ENCODE results near the gene SEMA3F.
"Not testable (repeated sequence)": the region's sequence is repeated elsewhere in the genome, so short reads cannot be mapped to it uniquely, and the experiment has no call there.

Gene SEMA3F

GRCh38 chr3:50222169-50222528 is 67.0 kb downstream of the SEMA3F start:
- TF ChIP-seq LEF1 (IDR thresholded peaks at IDR 0.05; ENCODE audit: borderline replicate concordance) (no peak), FOXK2 (IDR thresholded peaks at IDR 0.05) (no peak), ELF4 (IDR thresholded peaks at IDR 0.05) (no peak), FOXM1 (IDR thresholded peaks at IDR 0.05; ENCODE audit: borderline replicate concordance) (no peak), ARNT (IDR thresholded peaks at IDR 0.05) (no peak), NFRKB (IDR thresholded peaks at IDR 0.05) (no peak), PKNOX1 (IDR thresholded peaks at IDR 0.05) (no peak), SUZ12 (IDR thresholded peaks at IDR 0.05) (no peak), SP1 (IDR thresholded peaks at IDR 0.05) (no peak), HDGF (IDR thresholded peaks at IDR 0.05; ENCODE audit: borderline replicate concordance) (no peak), BHLHE40 (IDR thresholded peaks at IDR 0.05; ENCODE audit: borderline replicate concordance) (no peak), TARDBP (IDR thresholded peaks at IDR 0.05) (no peak)
- ChIA-PET POLR2A (interaction anchor here (1.1 to 1.2 kb wide), 2 partner anchors 12 to 20 kb away, joined by 3 to 4 read pairs; no protein-coding TSS in a partner anchor), CTCF (interaction anchor here (1.9 kb wide), 1 partner anchor 28 kb away, joined by 7 read pairs; no protein-coding TSS in a partner anchor)
- no peak for DNase-seq (ENCODE audit: extremely low spot score)

- no peak for DNase-seq (ENCODE audit: extremely low spot score)
- no peak for TF ChIP-seq NFRKB (IDR thresholded peaks at IDR 0.05)
- TF ChIP-seq ELF4 (IDR thresholded peaks at IDR 0.05), result no peak
- TF ChIP-seq FOXA1 (IDR thresholded peaks at IDR 0.05), result no peak
- no peak for TF ChIP-seq FOXK2 (IDR thresholded peaks at IDR 0.05)
- no peak for TF ChIP-seq HDGF (IDR thresholded peaks at IDR 0.05; ENCODE audit: borderline replicate concordance)
- no peak for TF ChIP-seq LEF1 (IDR thresholded peaks at IDR 0.05; ENCODE audit: borderline replicate concordance)
- no peak for TF ChIP-seq SP1 (IDR thresholded peaks at IDR 0.05)
- TF ChIP-seq ARNT (IDR thresholded peaks at IDR 0.05), result no peak
- TF ChIP-seq L3MBTL2 (conservative IDR thresholded peaks at IDR 0.05), result no peak
- no peak for TF ChIP-seq CTBP1 (IDR thresholded peaks at IDR 0.05; ENCODE audit: borderline replicate concordance)
- TF ChIP-seq BHLHE40 (IDR thresholded peaks at IDR 0.05; ENCODE audit: borderline replicate concordance), result no peak
- no peak for TF ChIP-seq SUZ12 (IDR thresholded peaks at IDR 0.05)
- no peak for TF ChIP-seq FOXM1 (IDR thresholded peaks at IDR 0.05; ENCODE audit: borderline replicate concordance)
- TF ChIP-seq PKNOX1 (IDR thresholded peaks at IDR 0.05), result no peak
- TF ChIP-seq ZNF384 (IDR thresholded peaks at IDR 0.05), result no peak
- no peak for TF ChIP-seq TARDBP (IDR thresholded peaks at IDR 0.05)
- ChIA-PET CTCF (interaction anchor here (0.6 to 3.3 kb wide), 4 partner anchors 13 to 35 kb away, joined by 5 to 35 read pairs (median 11); no protein-coding TSS in a partner anchor), POLR2A (interaction anchor here (0.7 to 0.8 kb wide), 2 partner anchors 20 to 30 kb away, joined by 3 to 4 read pairs; no protein-coding TSS in a partner anchor)
Measured at GRCh38 chr3:50224639-50225038, 69.5 kb downstream of the SEMA3F start.

GRCh38 chr3:50226888-50227389 is 71.8 kb downstream of the SEMA3F start:
- CTCF ChIA-PET, result interaction anchor here (0.6 to 4.5 kb wide), 12 partner anchors 9 to 107 kb away, joined by 3 to 35 read pairs (median 3); partner anchors contain the start of gene LSMEM2
- POLR2A ChIA-PET, result interaction anchor here (1.3 to 3.1 kb wide), 7 partner anchors 8 to 110 kb away, joined by 3 to 18 read pairs (median 7); no protein-coding TSS in a partner anchor
- TF ChIP-seq FOXM1 (IDR thresholded peaks at IDR 0.05; ENCODE audit: borderline replicate concordance) (no peak), L3MBTL2 (conservative IDR thresholded peaks at IDR 0.05) (peak; percentile 92), SUZ12 (IDR thresholded peaks at IDR 0.05) (no peak), TARDBP (IDR thresholded peaks at IDR 0.05) (no peak)
- peak; percentile 29 for DNase-seq (ENCODE audit: extremely low spot score)

- peak; percentile 89 for DNase-seq (ENCODE audit: extremely low spot score)
- POLR2A ChIA-PET, result interaction anchor here (0.6 to 3.1 kb wide), 15 partner anchors 8 to 110 kb away, joined by 3 to 18 read pairs (median 6); no protein-coding TSS in a partner anchor
- peak; percentile 9; the same call in 1 of the 2 replicates for TF ChIP-seq L3MBTL2 (conservative IDR thresholded peaks at IDR 0.05)
- TF ChIP-seq TARDBP (IDR thresholded peaks at IDR 0.05), result no peak
- CTCF ChIA-PET, result interaction anchor here (0.6 to 4.5 kb wide), 9 partner anchors 19 to 97 kb away, joined by 3 to 35 read pairs (median 5); partner anchors contain the start of gene LSMEM2
Measured at GRCh38 chr3:50227390-50228183, 72.5 kb downstream of the SEMA3F start.

GRCh38 chr3:50228184-50228763 is 73.2 kb downstream of the SEMA3F start:
- ChIA-PET CTCF (interaction anchor here (1.0 to 4.5 kb wide), 4 partner anchors 18 to 34 kb away, joined by 3 to 32 read pairs (median 8); no protein-coding TSS in a partner anchor), POLR2A (interaction anchor here (0.6 to 3.1 kb wide), 16 partner anchors 12 to 259 kb away, joined by 3 to 18 read pairs (median 6); no protein-coding TSS in a partner anchor)
- not testable (repeated sequence) for DNase-seq (ENCODE audit: extremely low spot score)
- peak; percentile 91 for TF ChIP-seq ZNF384 (IDR thresholded peaks at IDR 0.05)

- TF ChIP-seq ARNT (IDR thresholded peaks at IDR 0.05) (no peak), ELF4 (IDR thresholded peaks at IDR 0.05) (no peak), FOXM1 (IDR thresholded peaks at IDR 0.05; ENCODE audit: borderline replicate concordance) (no peak)
- ChIA-PET POLR2A (interaction anchor here (2.5 to 2.9 kb wide), 2 partner anchors 37 to 108 kb away, joined by 12 to 13 read pairs; no protein-coding TSS in a partner anchor), CTCF (interaction anchor here (0.7 to 4.5 kb wide), 4 partner anchors 17 to 45 kb away, joined by 3 to 32 read pairs (median 6); no protein-coding TSS in a partner anchor)
- no peak for DNase-seq (ENCODE audit: extremely low spot score)
Measured at GRCh38 chr3:50229490-50229889, 74.4 kb downstream of the SEMA3F start.

Measured in HEK293T (cell line).